ENCODE measurements around the gene CCPG1. TPM values are rescaled to one million over a fixed set of nuclear protein-coding genes. Genes with fewer than 3 reads are reported as not detected.

Gene CCPG1
- total RNA-seq, 1 experiment from 2014 or later = 17.1 TPM

GRCh38 chr15:55362641-55363040, 45.5 kb downstream of the CCPG1 start:
- TF ChIP-seq ZNF121 (CRISPR knock-in tag; IDR thresholded peaks at IDR 0.05) (0 out of 2 replicates have a peak, but pooled peaks have one; percentile 1), CREM (CRISPR knock-in tag; IDR thresholded peaks at IDR 0.05) (no peak)
- Mint-ChIP-seq H3K27me3 (ENCODE audit: low read depth) (no peaks in the 10 kb centered on the region), H3K36me3 (no peaks in the 10 kb centered on the region), H3K4me1 (peaks cover 9% of the 10 kb centered on the region), H3K27ac (no peak overlapping the region), H3K4me3 (no peak overlapping the region), H3K9me3 (no peaks in the 10 kb centered on the region)
- DNase-seq (ENCODE audit: low spot score) (no peak), ATAC-seq (no peak)
- ChIA-PET POLR2A (no interaction called here), CTCF (interaction anchor here (0.6 kb wide), 1 partner anchor 73 kb away, joined by 3 read pairs; no protein-coding TSS in a partner anchor)

GRCh38 chr15:55361048-55361447, 47.1 kb downstream of the CCPG1 start:
- H3K36me3 Mint-ChIP-seq = no peaks in the 10 kb centered on the region
- H3K4me3 Mint-ChIP-seq = no peak overlapping the region
- TF ChIP-seq AR (CRISPR knock-in tag; IDR thresholded peaks at IDR 0.05) = no peak
- ChIA-PET POLR2A (no interaction called here), CTCF (no interaction called here)
- H3K4me1 Mint-ChIP-seq = peaks cover 9% of the 10 kb centered on the region
- H3K27me3 Mint-ChIP-seq (ENCODE audit: low read depth) = no peaks in the 10 kb centered on the region
- no peaks in the 10 kb centered on the region for H3K9me3 Mint-ChIP-seq
- no peak overlapping the region for H3K27ac Mint-ChIP-seq
- ATAC-seq (no peak), DNase-seq (ENCODE audit: low spot score) (no peak)

GRCh38 chr15:55360256-55360655, 47.9 kb downstream of the CCPG1 start:
- Mint-ChIP-seq H3K27ac (peak overlapping the region; percentile 35; the same call in 1 of the 2 replicates), H3K4me3 (no peak overlapping the region), H3K4me1 (peaks cover 14% of the 10 kb centered on the region), H3K36me3 (no peaks in the 10 kb centered on the region), H3K27me3 (ENCODE audit: low read depth) (no peaks in the 10 kb centered on the region), H3K9me3 (no peaks in the 10 kb centered on the region)
- TF ChIP-seq JUN (CRISPR knock-in tag; IDR thresholded peaks at IDR 0.05) (no peak), KAT7 (CRISPR knock-in tag; IDR thresholded peaks at IDR 0.05; ENCODE audit: borderline replicate concordance) (no peak), HMGXB4 (CRISPR knock-in tag; IDR thresholded peaks at IDR 0.05) (no peak)
- no peak for ATAC-seq
- DNase-seq (ENCODE audit: low spot score) = no peak
- CTCF ChIA-PET = no interaction called here
- POLR2A ChIA-PET = no interaction called here

- ChIA-PET POLR2A (interaction anchor here (0.6 kb wide), 1 partner anchor 44 kb away, joined by 6 read pairs; no protein-coding TSS in a partner anchor), CTCF (interaction anchor here (1.2 kb wide), 1 partner anchor 77 kb away, joined by 4 read pairs; no protein-coding TSS in a partner anchor)
- ATAC-seq (no peak), DNase-seq (ENCODE audit: low spot score) (no peak)
- Mint-ChIP-seq H3K9me3 (no peaks in the 10 kb centered on the region), H3K36me3 (no peaks in the 10 kb centered on the region), H3K27ac (no peak overlapping the region), H3K4me3 (no peak overlapping the region), H3K27me3 (ENCODE audit: low read depth) (no peaks in the 10 kb centered on the region), H3K4me1 (peaks cover 28% of the 10 kb centered on the region)
- TF ChIP-seq ZNF396 (CRISPR knock-in tag; IDR thresholded peaks at IDR 0.05; ENCODE audit: borderline replicate concordance) (no peak), ZNF671 (CRISPR knock-in tag; IDR thresholded peaks at IDR 0.05) (no peak), IRF2 (CRISPR knock-in tag; IDR thresholded peaks at IDR 0.05; ENCODE audit: borderline replicate concordance, low read depth) (no peak), KAT7 (CRISPR knock-in tag; IDR thresholded peaks at IDR 0.05; ENCODE audit: borderline replicate concordance) (no peak), HMGA2 (CRISPR knock-in tag; IDR thresholded peaks at IDR 0.05) (no peak), USF2 (CRISPR knock-in tag; IDR thresholded peaks at IDR 0.05) (no peak)
These were observed 49.7 kb downstream of the CCPG1 start for GRCh38 chr15:55358471-55358870.
